Measurements from ENCODE around the gene ATAD3A.

The ATAD3A gene

DNA sequence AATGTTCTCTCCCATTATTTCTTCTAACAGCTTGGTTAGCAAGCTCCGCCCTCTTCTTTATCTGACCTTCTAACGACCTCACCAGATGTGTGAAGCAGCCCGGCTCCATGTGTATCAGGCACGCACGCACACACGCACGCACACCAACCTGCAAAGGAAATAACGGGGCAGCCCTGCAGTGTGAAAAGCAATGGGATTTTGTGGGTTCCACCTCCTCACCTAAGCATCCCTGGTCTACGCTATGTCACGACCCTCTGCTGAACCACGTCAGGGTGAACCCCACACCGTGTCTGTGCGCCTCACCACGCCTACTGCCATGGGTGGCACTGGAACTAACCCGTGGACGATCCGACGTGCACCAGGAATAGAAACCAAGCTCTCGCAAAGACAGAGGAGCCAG, 52.3 kb downstream of the ATAD3A start:
- Histone ChIP-seq H3K27ac (replicated peaks) (no peak overlapping the region), H3K4me3 (replicated peaks; ENCODE audit: insufficient read depth, low read length) (no peak overlapping the region), H3K27me3 (ENCODE audit: insufficient read depth, poor library complexity, severe bottlenecking) (no peaks in the 10 kb centered on the region)
- DNase-seq (ENCODE audit: low read depth in 1 of 2, low spot score in 1 of 2), result no peak
- TF ChIP-seq GABPA (IDR thresholded peaks at IDR 0.05; ENCODE audit: low read depth) (no peak), POLR2AphosphoS5 (IDR thresholded peaks at IDR 0.05; ENCODE audit: low read depth) (0 out of 2 replicates have a peak, but pooled peaks have one; percentile 23), CTCF (IDR thresholded peaks at IDR 0.05; ENCODE audit: insufficient read depth, low read length) (no peak)

GRCh38 chr1:1565340-1565739, 53.4 kb downstream of the ATAD3A start:
- H3K27me3 ChIP-seq (ENCODE audit: insufficient read depth, poor library complexity, severe bottlenecking), result no peaks in the 10 kb centered on the region
- H3K27ac ChIP-seq (replicated peaks), result no peak overlapping the region
- TF ChIP-seq GABPA (IDR thresholded peaks at IDR 0.05; ENCODE audit: low read depth), result no peak
- no peak for TF ChIP-seq POLR2AphosphoS5 (IDR thresholded peaks at IDR 0.05; ENCODE audit: low read depth)
- TF ChIP-seq, protein P1, sequence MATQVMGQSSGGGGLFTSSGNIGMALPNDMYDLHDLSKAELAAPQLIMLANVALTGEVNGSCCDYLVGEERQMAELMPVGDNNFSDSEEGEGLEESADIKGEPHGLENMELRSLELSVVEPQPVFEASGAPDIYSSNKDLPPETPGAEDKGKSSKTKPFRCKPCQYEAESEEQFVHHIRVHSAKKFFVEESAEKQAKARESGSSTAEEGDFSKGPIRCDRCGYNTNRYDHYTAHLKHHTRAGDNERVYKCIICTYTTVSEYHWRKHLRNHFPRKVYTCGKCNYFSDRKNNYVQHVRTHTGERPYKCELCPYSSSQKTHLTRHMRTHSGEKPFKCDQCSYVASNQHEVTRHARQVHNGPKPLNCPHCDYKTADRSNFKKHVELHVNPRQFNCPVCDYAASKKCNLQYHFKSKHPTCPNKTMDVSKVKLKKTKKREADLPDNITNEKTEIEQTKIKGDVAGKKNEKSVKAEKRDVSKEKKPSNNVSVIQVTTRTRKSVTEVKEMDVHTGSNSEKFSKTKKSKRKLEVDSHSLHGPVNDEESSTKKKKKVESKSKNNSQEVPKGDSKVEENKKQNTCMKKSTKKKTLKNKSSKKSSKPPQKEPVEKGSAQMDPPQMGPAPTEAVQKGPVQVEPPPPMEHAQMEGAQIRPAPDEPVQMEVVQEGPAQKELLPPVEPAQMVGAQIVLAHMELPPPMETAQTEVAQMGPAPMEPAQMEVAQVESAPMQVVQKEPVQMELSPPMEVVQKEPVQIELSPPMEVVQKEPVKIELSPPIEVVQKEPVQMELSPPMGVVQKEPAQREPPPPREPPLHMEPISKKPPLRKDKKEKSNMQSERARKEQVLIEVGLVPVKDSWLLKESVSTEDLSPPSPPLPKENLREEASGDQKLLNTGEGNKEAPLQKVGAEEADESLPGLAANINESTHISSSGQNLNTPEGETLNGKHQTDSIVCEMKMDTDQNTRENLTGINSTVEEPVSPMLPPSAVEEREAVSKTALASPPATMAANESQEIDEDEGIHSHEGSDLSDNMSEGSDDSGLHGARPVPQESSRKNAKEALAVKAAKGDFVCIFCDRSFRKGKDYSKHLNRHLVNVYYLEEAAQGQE (IDR thresholded peaks at IDR 0.05; ENCODE audit: insufficient replicate concordance, low read depth), result no peak
- no peak for TF ChIP-seq CTCF (IDR thresholded peaks at IDR 0.05; ENCODE audit: insufficient read depth, low read length)
- TF ChIP-seq SPI1 (IDR thresholded peaks at IDR 0.05; ENCODE audit: borderline replicate concordance, low read depth), result no peak
- DNase-seq (ENCODE audit: low read depth in 1 of 2, low spot score in 1 of 2), result no peak
- H3K4me3 ChIP-seq (replicated peaks; ENCODE audit: insufficient read depth, low read length), result no peak overlapping the region

GRCh38 chr1:1567152-1567875, 55.4 kb downstream of the ATAD3A start:
- TF ChIP-seq GABPA (IDR thresholded peaks at IDR 0.05; ENCODE audit: low read depth) (no peak), POLR2AphosphoS5 (IDR thresholded peaks at IDR 0.05; ENCODE audit: low read depth) (no peak), SPI1 (IDR thresholded peaks at IDR 0.05; ENCODE audit: borderline replicate concordance, low read depth) (no peak), CTCF (IDR thresholded peaks at IDR 0.05; ENCODE audit: insufficient read depth, low read length) (no peak)
- TF ChIP-seq, protein P1 (IDR thresholded peaks at IDR 0.05; ENCODE audit: insufficient replicate concordance, low read depth), result no peak
- Histone ChIP-seq H3K27ac (replicated peaks) (no peak overlapping the region), H3K4me3 (replicated peaks; ENCODE audit: insufficient read depth, low read length) (no peak overlapping the region), H3K27me3 (ENCODE audit: insufficient read depth, poor library complexity, severe bottlenecking) (no peaks in the 10 kb centered on the region)
- no peak for DNase-seq (ENCODE audit: low read depth in 1 of 2, low spot score in 1 of 2)

- TF ChIP-seq CTCF (IDR thresholded peaks at IDR 0.05; ENCODE audit: insufficient read depth, low read length) (no peak), POLR2AphosphoS5 (IDR thresholded peaks at IDR 0.05; ENCODE audit: low read depth) (no peak)
- Histone ChIP-seq H3K4me3 (replicated peaks; ENCODE audit: insufficient read depth, low read length) (no peak overlapping the region), H3K27ac (replicated peaks) (no peak overlapping the region), H3K27me3 (ENCODE audit: insufficient read depth, poor library complexity, severe bottlenecking) (no peaks in the 10 kb centered on the region)
- no peak for DNase-seq (ENCODE audit: low read depth in 1 of 2, low spot score in 1 of 2)
Measured at GRCh38 chr1:1567891-1568291, 55.9 kb downstream of the ATAD3A start.
